A673 (cell line): Measurements from ENCODE around the gene SMIM15. TPM values are rescaled to one million over a fixed set of nuclear protein-coding genes. Genes with fewer than 3 reads are reported as not detected.
A peak's percentile ranks its signal among the peaks of the same experiment; 100 is the strongest.

Experiments
- Bru-seq: library from RNA; stranded (reverse); fragments of 400-500 nt; gene quantifications from one replicate; lab custom pipeline; 2021; lab: Mats Ljungman, UMichigan
- BruChase-seq, 2 experiments: library from RNA; stranded (reverse); fragments of 400-500 nt; gene quantifications; one replicate each; lab custom pipeline; 2021; lab: Mats Ljungman, UMichigan
- BruUV-seq: library from RNA; stranded (reverse); fragments of 400-500 nt; replicated peaks from 2 replicates; lab custom pipeline; 2021; lab: Mats Ljungman, UMichigan
- CTCF ChIA-PET: fragments of 300-600 bp; sonication (Branson Sonifier 250); formaldehyde crosslinking; loops from one replicate; lab custom pipeline; 2022; ENCODE audit warnings: antibody characterized with exemption; lab: Charles Lee
- POLR2A ChIA-PET: fragments of 300-600 bp; sonication (Branson Sonifier 250); formaldehyde crosslinking; loops from one replicate; lab custom pipeline; 2022; ENCODE audit warnings: antibody characterized with exemption; ENCODE audit not compliant: low non-redundant PET; lab: Charles Lee
- DNase-seq: peaks from one replicate; pipeline ENCODE4 v3.0.0-alpha.2; 2015; ENCODE audit warnings: low spot score
- H3K27ac ChIP-seq: fragments of 200-600 bp; sonication (generic); 2 replicates; pipeline ENCODE4 v1.5.1; 2016; ENCODE audit warnings: mixed run types, low read depth, mild to moderate bottlenecking, mixed read lengths, antibody characterized with exemption, low read length; ENCODE audit not compliant: poor library complexity, severe bottlenecking
- H3K27me3 ChIP-seq: fragments of 200-600 bp; sonication (generic); replicated peaks from 2 replicates; pipeline ENCODE4 v1.6.1; 2017; ENCODE audit warnings: mixed run types, low read depth, mild to moderate bottlenecking, mixed read lengths, antibody characterized with exemption, low read length; ENCODE audit not compliant: insufficient read depth, poor library complexity
- H3K36me3 ChIP-seq: fragments of 200-600 bp; sonication (generic); 2 replicates; pipeline ENCODE4 v1.6.1; 2016; ENCODE audit warnings: mixed run types, mild to moderate bottlenecking, mixed read lengths, antibody characterized with exemption, low read length; ENCODE audit not compliant: insufficient read depth, poor library complexity, severe bottlenecking
- H3K4me1 ChIP-seq: fragments of 200-600 bp; sonication (generic); 2 replicates; pipeline ENCODE4 v1.6.1; 2017; ENCODE audit warnings: mixed run types, mild to moderate bottlenecking, mixed read lengths, antibody characterized with exemption, low read length; ENCODE audit not compliant: insufficient read depth, poor library complexity, severe bottlenecking
- H3K4me3 ChIP-seq: fragments of 200-600 bp; sonication (generic); 2 replicates; pipeline ENCODE4 v1.5.1; 2016; ENCODE audit warnings: low read depth, mixed run types, mild to moderate bottlenecking, mixed read lengths, low read length; ENCODE audit not compliant: poor library complexity, severe bottlenecking
- H3K9me3 ChIP-seq: fragments of 200-600 bp; sonication (generic); 2 replicates; pipeline ENCODE4 v1.6.1; 2016; ENCODE audit warnings: mixed run types, low read depth, mild to moderate bottlenecking, mixed read lengths, antibody characterized with exemption, low read length; ENCODE audit not compliant: poor library complexity, severe bottlenecking
- CTCF ChIP-seq: fragments of 300-800, 200-600 bp; sonication (generic); conservative IDR thresholded peaks from 2 replicates; pipeline ENCODE4 v1.5.1; 2017; ENCODE audit warnings: low read depth, mild to moderate bottlenecking, antibody characterized with exemption, low read length, moderate library complexity, mixed read lengths
- EZH2 ChIP-seq: fragments of 200-600 bp; sonication (generic); IDR thresholded peaks from 2 replicates; pipeline ENCODE4 v1.6.1; 2017; ENCODE audit warnings: borderline replicate concordance, low read depth, mild to moderate bottlenecking, mixed read lengths, antibody characterized with exemption, low read length; ENCODE audit not compliant: poor library complexity, severe bottlenecking
- intact Hi-C: fragments of 100-400 bp; cut with micrococcal nuclease; formaldehyde crosslinking; loops from one replicate; pipeline ENCODE4 v1.10.0; 2022; ENCODE audit not compliant: unreplicated experiment
- long read RNA-seq: library from polyadenylated mRNA; stranded (forward); transcript quantifications from one replicate; pipeline ENCODE4 v2.0.0, GENCODE V29; 2022
- total RNA-seq: library from RNA; stranded (reverse); gene quantifications from 2 replicates; pipeline ENCODE4 v1.2.3, GENCODE V29; 2021

The SMIM15 gene
- 78.7 and 93.5 TPM in 2 replicates for total RNA-seq
- Bru-seq, nascent RNA, result percentile 97 among the genes with signal in this experiment
- BruChase-seq, experiment 1, labeled RNA remaining after a 2-hour chase, result percentile 99 among the genes with signal in this experiment
- percentile 98 among the genes with signal in this experiment for BruChase-seq, experiment 2, labeled RNA remaining after a 6-hour chase
- long read RNA-seq, transcript SMIM15-201 (3 exons, 2,889 nt), result major isoform, 214 of 222 reads
- long read RNA-seq, partial matches to known transcripts, result 1 of 222 reads
- long read RNA-seq, other reads (novel, unspliced or antisense), result 7 of 222 reads

GRCh38 chr5:61162010-61162831, at the start of gene SMIM15:
SMIM15 (minus strand) TSS chr5:61162468; CDS start chr5:61160171, 2,297 bp downstream.
- peak; percentile 93 for DNase-seq
- ChIA-PET CTCF (no interaction called here), POLR2A (interaction anchor here (0.5 kb wide), 1 partner anchor 198 kb away, joined by 3 read pairs; no protein-coding TSS in a partner anchor)
- H3K4me3 ChIP-seq, result peak within 1 kb of the TSS; percentile 98
- BruUV-seq, result no TSS peak
- H3K27me3 ChIP-seq, result no peaks in the 10 kb centered on the region
- no peaks in the 10 kb centered on the region for H3K9me3 ChIP-seq
- intact Hi-C loops, result loop anchor here (5.0 to 10.0 kb wide), 4 partner anchors 105 to 770 kb away; no protein-coding TSS in a partner anchor
- peak within 1 kb of the TSS; percentile 95 for H3K27ac ChIP-seq
- TF ChIP-seq EZH2 (no peak), CTCF (no peak)
- peaks cover 35% of the 10 kb centered on the region for H3K36me3 ChIP-seq
- peaks cover 26% of the 10 kb centered on the region for H3K4me1 ChIP-seq

- Histone ChIP-seq H3K27me3 (no peaks in the 10 kb centered on the region), H3K9me3 (no peaks in the 10 kb centered on the region), H3K4me3 (no peak overlapping the region), H3K4me1 (no peaks in the 10 kb centered on the region), H3K27ac (no peak overlapping the region), H3K36me3 (no peaks in the 10 kb centered on the region)
- TF ChIP-seq EZH2 (no peak), CTCF (no peak)
- BruUV-seq, result no TSS peak
- intact Hi-C loops, result no loop called here
- no peak for DNase-seq
- CTCF ChIA-PET, result no interaction called here
- POLR2A ChIA-PET, result no interaction called here
Observed at GRCh38 chr5:61207884-61208283, 45.6 kb upstream of the SMIM15 start.

GRCh38 chr5:61205013-61205412, 42.7 kb upstream of the SMIM15 start:
- intact Hi-C loops, result no loop called here
- TF ChIP-seq EZH2 (no peak), CTCF (no peak)
- BruUV-seq, result no TSS peak
- no peaks in the 10 kb centered on the region for H3K36me3 ChIP-seq
- DNase-seq, result peak; percentile 6
- H3K27ac ChIP-seq, result no peak overlapping the region
- ChIA-PET POLR2A (no interaction called here), CTCF (no interaction called here)
- H3K9me3 ChIP-seq, result no peaks in the 10 kb centered on the region
- no peak overlapping the region for H3K4me3 ChIP-seq
- H3K27me3 ChIP-seq, result no peaks in the 10 kb centered on the region
- H3K4me1 ChIP-seq, result no peaks in the 10 kb centered on the region
